Colonic mucosa (tissue), 4 donors: ENCODE measurements around the gene TMEM247. TPM values are rescaled to one million over a fixed set of nuclear protein-coding genes. Genes with fewer than 3 reads are reported as not detected.

Source experiments
- DNase-seq: peaks from one replicate; pipeline ENCODE4 v3.0.0-alpha.2; 2020
- H3K27ac ChIP-seq: fragments of 200-600 bp; one replicate; pipeline ENCODE4 v1.8.0; 2021
- H3K27me3 ChIP-seq: fragments of 200-600 bp; one replicate; pipeline ENCODE4 v1.8.0; 2021
- H3K36me3 ChIP-seq: fragments of 200-600 bp; one replicate; pipeline ENCODE4 v1.8.0; 2021
- H3K4me1 ChIP-seq: fragments of 200-600 bp; one replicate; pipeline ENCODE4 v1.8.0; 2021; ENCODE audit warnings: mild to moderate bottlenecking
- H3K4me3 ChIP-seq: fragments of 200-600 bp; one replicate; pipeline ENCODE4 v1.8.0; 2021
- H3K9ac ChIP-seq, 2 donors: one replicate each; pipeline ENCODE4 v1.7.0; 2013; ENCODE audit warnings: control low read depth in 2 of 2, low read depth in 2 of 2, low read length in 2 of 2
- H3K9me3 ChIP-seq: fragments of 200-600 bp; one replicate; pipeline ENCODE4 v1.8.0; 2021
- CTCF ChIP-seq: fragments of 200-600 bp; IDR thresholded peaks from one replicate; pipeline ENCODE4 v1.8.0; 2022; ENCODE audit warnings: antibody characterized with exemption, mild to moderate bottlenecking
- intact Hi-C: fragments of 100-400 bp; cut with DNase I; formaldehyde crosslinking; loops from one replicate; pipeline ENCODE4 v1.14.1; 2022
- total RNA-seq, 2 donors: library from RNA; stranded (reverse); fragmentation: NEBNext Ultra II Directional in 1 of 2; extraction: Animal tissue kit (Norgen Biotek cat#: 25700) in 1 of 2; gene quantifications; one replicate each; pipeline ENCODE4 v1.2.1, GENCODE V29; 2021
- donor health status: healthy.
- donor health status: DM: no; HTN: no; CAD: no.
- donor health status: DM: no; HTN: no; CAD: no.

Gene TMEM247
- total RNA-seq, 2 donors from 2014 or later, result not detected

- Histone ChIP-seq H3K27me3 (no peaks in the 10 kb centered on the region), H3K4me3 (no peak overlapping the region), H3K36me3 (no peaks in the 10 kb centered on the region), H3K9me3 (no peaks in the 10 kb centered on the region), H3K4me1 (no peaks in the 10 kb centered on the region), H3K9ac (no peak overlapping the region), H3K27ac (no peak overlapping the region)
- DNase-seq, result peak; percentile 7
- no peak for TF ChIP-seq CTCF
- intact Hi-C loops, result no loop called here
Observed at GRCh38 chr2:46493971-46494250, 14.5 kb downstream of the TMEM247 start.

GRCh38 chr2:46494596-46494995 is 15.2 kb downstream of the TMEM247 start:
- H3K27me3 ChIP-seq, result no peaks in the 10 kb centered on the region
- H3K36me3 ChIP-seq, result no peaks in the 10 kb centered on the region
- intact Hi-C loops, result no loop called here
- no peak overlapping the region for H3K27ac ChIP-seq
- no peak overlapping the region for H3K9ac ChIP-seq
- H3K4me1 ChIP-seq, result no peaks in the 10 kb centered on the region
- peak; percentile 4 for DNase-seq
- H3K9me3 ChIP-seq, result no peaks in the 10 kb centered on the region
- no peak overlapping the region for H3K4me3 ChIP-seq
- no peak for TF ChIP-seq CTCF

- intact Hi-C loops, result no loop called here
- H3K27ac ChIP-seq, result no peak overlapping the region
- no peak overlapping the region for H3K4me3 ChIP-seq
- no peaks in the 10 kb centered on the region for H3K4me1 ChIP-seq
- peak; percentile 12 for DNase-seq
- H3K9me3 ChIP-seq, result no peaks in the 10 kb centered on the region
- no peaks in the 10 kb centered on the region for H3K36me3 ChIP-seq
- H3K27me3 ChIP-seq, result no peaks in the 10 kb centered on the region
- no peak overlapping the region for H3K9ac ChIP-seq
- no peak for TF ChIP-seq CTCF
Observed at GRCh38 chr2:46495231-46496030, 16.1 kb downstream of the TMEM247 start.

- TF ChIP-seq CTCF, result no peak
- H3K9me3 ChIP-seq, result no peaks in the 10 kb centered on the region
- H3K4me1 ChIP-seq, result no peaks in the 10 kb centered on the region
- peak; percentile 10 for DNase-seq
- no peak overlapping the region for H3K9ac ChIP-seq
- H3K27ac ChIP-seq, result no peak overlapping the region
- no peaks in the 10 kb centered on the region for H3K27me3 ChIP-seq
- no peak overlapping the region for H3K4me3 ChIP-seq
- intact Hi-C loops, result no loop called here
- no peaks in the 10 kb centered on the region for H3K36me3 ChIP-seq
Observed at GRCh38 chr2:46497766-46498165, 18.4 kb downstream of the TMEM247 start.

GRCh38 chr2:46498681-46499080 is 19.3 kb downstream of the TMEM247 start:
- H3K27me3 ChIP-seq, result no peaks in the 10 kb centered on the region
- TF ChIP-seq CTCF, result no peak
- no peak overlapping the region for H3K4me3 ChIP-seq
- no peaks in the 10 kb centered on the region for H3K9me3 ChIP-seq
- H3K27ac ChIP-seq, result no peak overlapping the region
- no peaks in the 10 kb centered on the region for H3K36me3 ChIP-seq
- no peak overlapping the region for H3K9ac ChIP-seq
- intact Hi-C loops, result no loop called here
- no peak for DNase-seq
- H3K4me1 ChIP-seq, result no peaks in the 10 kb centered on the region
